ENCODE data around the gene ROBO3. TPM values are rescaled to one million over a fixed set of nuclear protein-coding genes. Genes with fewer than 3 reads are reported as not detected.

ROBO3 gene
- total RNA-seq, 2 donors from 2014 or later: 18.0 to 30.6 TPM

DNA sequence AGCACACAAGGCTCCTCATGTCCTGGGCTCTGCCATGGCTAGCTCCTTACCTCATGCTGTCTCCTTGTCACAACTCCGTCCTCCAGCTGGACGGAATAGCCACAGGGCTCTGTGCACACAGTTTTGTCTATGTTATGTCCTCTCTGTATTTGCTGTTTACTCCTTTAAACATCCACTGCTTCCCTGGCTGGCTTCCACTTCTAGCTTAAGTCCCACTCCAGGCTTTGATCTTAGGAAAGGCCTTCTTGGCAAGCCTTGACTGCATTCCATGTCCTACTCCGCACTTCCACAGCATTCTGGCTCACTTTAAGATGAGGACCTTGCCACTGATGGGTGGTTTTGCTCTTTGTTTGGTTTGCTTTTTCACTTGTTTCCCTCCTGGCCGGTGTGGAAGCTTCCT, 22.9 kb upstream of the ROBO3 start:
- peaks cover 8% of the 10 kb centered on the region for H3K4me1 ChIP-seq (replicated peaks)
- H3K9me3 ChIP-seq: no peaks in the 10 kb centered on the region
- H3K36me3 ChIP-seq: no peaks in the 10 kb centered on the region
- H3K4me3 ChIP-seq: no peak overlapping the region
- DNase-seq (ENCODE audit: low spot score): no peak
- TF ChIP-seq POLR2AphosphoS5 (IDR thresholded peaks at IDR 0.05) (no peak), POLR2A (IDR thresholded peaks at IDR 0.05) (no peak)
- TF ChIP-seq, protein P1, sequence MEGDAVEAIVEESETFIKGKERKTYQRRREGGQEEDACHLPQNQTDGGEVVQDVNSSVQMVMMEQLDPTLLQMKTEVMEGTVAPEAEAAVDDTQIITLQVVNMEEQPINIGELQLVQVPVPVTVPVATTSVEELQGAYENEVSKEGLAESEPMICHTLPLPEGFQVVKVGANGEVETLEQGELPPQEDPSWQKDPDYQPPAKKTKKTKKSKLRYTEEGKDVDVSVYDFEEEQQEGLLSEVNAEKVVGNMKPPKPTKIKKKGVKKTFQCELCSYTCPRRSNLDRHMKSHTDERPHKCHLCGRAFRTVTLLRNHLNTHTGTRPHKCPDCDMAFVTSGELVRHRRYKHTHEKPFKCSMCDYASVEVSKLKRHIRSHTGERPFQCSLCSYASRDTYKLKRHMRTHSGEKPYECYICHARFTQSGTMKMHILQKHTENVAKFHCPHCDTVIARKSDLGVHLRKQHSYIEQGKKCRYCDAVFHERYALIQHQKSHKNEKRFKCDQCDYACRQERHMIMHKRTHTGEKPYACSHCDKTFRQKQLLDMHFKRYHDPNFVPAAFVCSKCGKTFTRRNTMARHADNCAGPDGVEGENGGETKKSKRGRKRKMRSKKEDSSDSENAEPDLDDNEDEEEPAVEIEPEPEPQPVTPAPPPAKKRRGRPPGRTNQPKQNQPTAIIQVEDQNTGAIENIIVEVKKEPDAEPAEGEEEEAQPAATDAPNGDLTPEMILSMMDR (IDR thresholded peaks at IDR 0.05): no peak
- WGBS: 38% methylated on average over 4 of the region's 4 CpGs
- intact Hi-C loops (cut with DNase I): no loop called here
- peaks cover 28% of the 10 kb centered on the region for H3K27me3 ChIP-seq (replicated peaks; ENCODE audit: insufficient read depth)
- no peak overlapping the region for H3K27ac ChIP-seq

DNA sequence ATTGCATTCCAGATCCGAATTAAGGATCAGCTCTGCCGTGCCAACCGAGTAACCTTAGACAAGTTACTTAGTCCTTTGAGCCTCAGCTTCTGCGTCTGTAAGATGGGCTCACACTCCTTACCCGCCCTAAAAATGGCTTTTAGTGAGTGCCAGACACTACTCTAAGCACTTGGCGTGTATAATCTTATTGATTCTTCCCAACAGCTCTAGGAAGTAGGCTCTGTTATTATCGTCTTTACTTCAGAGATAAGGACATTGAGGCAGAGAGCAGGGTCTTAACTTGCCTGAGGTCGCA, 21.7 kb upstream of the ROBO3 start:
- no peak for DNase-seq (ENCODE audit: low spot score)
- peaks cover 8% of the 10 kb centered on the region for H3K4me1 ChIP-seq (replicated peaks)
- peaks cover 28% of the 10 kb centered on the region for H3K27me3 ChIP-seq (replicated peaks; ENCODE audit: insufficient read depth)
- intact Hi-C loops (cut with DNase I): no loop called here
- 11% methylated on average over 8 of the region's 8 CpGs for WGBS
- H3K9me3 ChIP-seq: no peaks in the 10 kb centered on the region
- no peak overlapping the region for H3K27ac ChIP-seq
- H3K4me3 ChIP-seq: no peak overlapping the region
- H3K36me3 ChIP-seq: no peaks in the 10 kb centered on the region
- TF ChIP-seq, protein P1 (IDR thresholded peaks at IDR 0.05): no peak
- TF ChIP-seq POLR2AphosphoS5 (IDR thresholded peaks at IDR 0.05): no peak
- no peak for TF ChIP-seq POLR2A (IDR thresholded peaks at IDR 0.05)

DNA sequence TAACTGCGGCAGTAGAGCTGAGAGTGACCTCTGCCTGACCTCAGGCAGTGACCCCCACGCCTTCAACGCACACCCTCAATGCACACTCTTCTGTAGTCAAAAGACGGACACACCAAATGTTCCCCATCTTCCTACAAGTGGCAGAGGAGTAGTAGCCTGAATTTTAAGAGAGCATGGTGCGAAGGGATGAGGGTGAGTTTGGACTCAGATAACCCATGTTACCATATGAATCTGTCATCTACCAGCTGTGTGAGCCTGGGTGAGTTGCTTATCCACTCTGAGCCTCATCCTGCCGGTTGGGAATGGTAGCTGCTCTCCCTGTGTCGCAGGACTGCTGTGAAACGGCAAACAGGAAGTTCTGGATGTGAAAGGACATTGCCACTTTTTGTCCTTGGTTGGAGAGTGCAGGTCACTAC, 20.6 kb upstream of the ROBO3 start:
- 18% methylated on average over 8 of the region's 8 CpGs for WGBS
- intact Hi-C loops (cut with DNase I): no loop called here
- H3K27ac ChIP-seq: no peak overlapping the region
- no peak for DNase-seq (ENCODE audit: low spot score)
- H3K36me3 ChIP-seq: no peaks in the 10 kb centered on the region
- H3K9me3 ChIP-seq: no peaks in the 10 kb centered on the region
- no peak overlapping the region for H3K4me3 ChIP-seq
- no peak for TF ChIP-seq POLR2A (IDR thresholded peaks at IDR 0.05)
- no peak for TF ChIP-seq POLR2AphosphoS5 (IDR thresholded peaks at IDR 0.05)
- TF ChIP-seq, protein P1 (IDR thresholded peaks at IDR 0.05): no peak
- H3K27me3 ChIP-seq (replicated peaks; ENCODE audit: insufficient read depth): peaks cover 22% of the 10 kb centered on the region
- peaks cover 2% of the 10 kb centered on the region for H3K4me1 ChIP-seq (replicated peaks)

DNA sequence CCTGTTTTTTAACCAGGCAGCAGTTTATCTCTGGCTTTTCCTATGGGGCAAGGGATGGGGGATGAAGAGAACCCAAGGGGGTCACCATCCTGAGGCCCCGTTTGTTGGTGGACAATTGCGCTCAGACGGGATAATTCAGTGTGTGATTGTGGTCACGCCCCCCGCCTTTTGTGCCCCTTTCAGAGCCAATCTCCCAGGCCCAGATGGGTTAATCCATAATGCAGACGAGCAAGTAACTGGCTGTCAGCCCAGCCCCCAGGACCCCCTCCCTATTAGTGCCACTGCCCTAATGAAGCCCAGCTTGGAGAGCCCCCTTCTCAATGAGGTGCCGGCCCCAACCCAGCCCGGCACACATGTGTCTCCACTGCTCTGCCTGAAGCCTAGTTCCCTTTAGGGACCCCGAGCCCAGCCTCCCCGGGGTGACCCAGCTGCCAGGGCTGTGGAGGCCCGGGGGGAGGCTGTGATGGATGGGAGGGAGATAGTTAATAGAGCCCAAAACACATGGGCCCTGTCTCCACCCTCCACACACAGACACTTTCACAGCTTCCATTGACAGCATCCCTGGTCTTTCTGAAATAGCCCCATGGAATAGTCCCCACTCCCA, 19.1 kb upstream of the ROBO3 start:
- H3K4me3 ChIP-seq: no peak overlapping the region
- TF ChIP-seq POLR2AphosphoS5 (IDR thresholded peaks at IDR 0.05) (no peak), POLR2A (IDR thresholded peaks at IDR 0.05) (no peak)
- TF ChIP-seq, protein P1 (IDR thresholded peaks at IDR 0.05): no peak
- no peaks in the 10 kb centered on the region for H3K36me3 ChIP-seq
- DNase-seq (ENCODE audit: low spot score): no peak
- H3K9me3 ChIP-seq: no peaks in the 10 kb centered on the region
- no peak overlapping the region for H3K27ac ChIP-seq
- H3K4me1 ChIP-seq (replicated peaks): no peaks in the 10 kb centered on the region
- intact Hi-C loops (cut with DNase I): no loop called here
- WGBS: 12% methylated on average over 10 of the region's 11 CpGs
- H3K27me3 ChIP-seq (replicated peaks; ENCODE audit: insufficient read depth): peaks cover 19% of the 10 kb centered on the region

DNA sequence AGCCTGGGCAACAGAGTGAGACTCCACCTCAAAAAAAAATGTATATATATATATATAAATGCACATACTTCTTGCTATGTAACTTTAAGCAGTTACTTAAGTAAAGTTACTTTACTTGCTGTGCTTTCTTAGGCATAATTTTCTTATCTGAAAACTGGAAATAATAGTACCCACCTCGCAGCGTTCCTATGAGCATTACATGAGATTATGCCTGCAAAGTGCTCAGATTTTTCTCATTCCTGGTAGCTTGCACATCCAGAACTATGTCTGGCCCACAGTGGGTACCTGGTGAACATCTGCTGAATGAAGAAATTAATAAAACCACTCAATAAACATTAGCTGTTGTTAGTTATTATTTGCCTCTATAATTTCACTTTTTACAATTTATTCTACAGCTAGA, 6.1 kb upstream of the ROBO3 start:
- DNase-seq (ENCODE audit: low spot score): no peak
- Histone ChIP-seq H3K36me3 (no peaks in the 10 kb centered on the region), H3K4me3 (no peak overlapping the region), H3K4me1 (replicated peaks) (no peaks in the 10 kb centered on the region), H3K27me3 (replicated peaks; ENCODE audit: insufficient read depth) (peaks cover 4% of the 10 kb centered on the region), H3K9me3 (no peaks in the 10 kb centered on the region), H3K27ac (no peak overlapping the region)
- intact Hi-C loops (cut with DNase I): no loop called here
- WGBS: 87% methylated on average over 2 of the region's 2 CpGs
- no peak for TF ChIP-seq POLR2AphosphoS5 (IDR thresholded peaks at IDR 0.05)
- TF ChIP-seq POLR2A (IDR thresholded peaks at IDR 0.05): no peak
- TF ChIP-seq, protein P1 (IDR thresholded peaks at IDR 0.05): no peak
